Nephron progenitor cell (in vitro differentiated cells): ENCODE data around the gene EPS15.

Experiments
- DNase-seq: peaks from one replicate; pipeline ENCODE4 v3.0.0; 2021
- H3K27ac Mint-ChIP-seq: 2 replicates; pipeline ENCODE4 v1.8.0; 2021; ENCODE audit warnings: mild to moderate bottlenecking, moderate library complexity, mixed read lengths
- H3K27me3 Mint-ChIP-seq: 2 replicates; pipeline ENCODE4 v1.8.0; 2021; ENCODE audit warnings: mild to moderate bottlenecking, low read depth, mixed read lengths; ENCODE audit not compliant: poor library complexity
- H3K36me3 Mint-ChIP-seq: 2 replicates; pipeline ENCODE4 v1.8.0; 2021; ENCODE audit warnings: low read depth, mixed read lengths
- H3K4me1 Mint-ChIP-seq: 2 replicates; pipeline ENCODE4 v1.8.0; 2021; ENCODE audit warnings: mixed read lengths
- H3K4me3 Mint-ChIP-seq: 2 replicates; pipeline ENCODE4 v1.8.0; 2021; ENCODE audit warnings: mild to moderate bottlenecking, moderate library complexity, mixed read lengths
- H3K9me3 Mint-ChIP-seq: 2 replicates; pipeline ENCODE4 v1.8.0; 2021; ENCODE audit warnings: mild to moderate bottlenecking, moderate library complexity, mixed read lengths
- CTCF ChIP-seq: fragments of 200-600 bp; sonication (generic); IDR thresholded peaks from 2 replicates; pipeline ENCODE4 v1.5.0; 2021; ENCODE audit warnings: antibody characterized with exemption

The EPS15 gene

GRCh38 chr1:51422367-51423072 is 96.5 kb downstream of the EPS15 start:
- DNase-seq = no peak
- H3K27me3 Mint-ChIP-seq = no peaks in the 10 kb centered on the region
- H3K36me3 Mint-ChIP-seq = peaks cover 11% of the 10 kb centered on the region
- H3K4me1 Mint-ChIP-seq = peaks cover 36% of the 10 kb centered on the region
- H3K9me3 Mint-ChIP-seq = peaks cover 4% of the 10 kb centered on the region
- TF ChIP-seq CTCF = no peak
- H3K27ac Mint-ChIP-seq = no peak overlapping the region
- no peak overlapping the region for H3K4me3 Mint-ChIP-seq

- Mint-ChIP-seq H3K27ac (no peak overlapping the region), H3K4me3 (peak overlapping the region; percentile 78), H3K9me3 (no peaks in the 10 kb centered on the region), H3K36me3 (peaks cover 5% of the 10 kb centered on the region), H3K4me1 (peaks cover 36% of the 10 kb centered on the region), H3K27me3 (no peaks in the 10 kb centered on the region)
- no peak for DNase-seq
- TF ChIP-seq CTCF = no peak
Measured at GRCh38 chr1:51421964-51422363, 97.1 kb downstream of the EPS15 start.

- H3K4me3 Mint-ChIP-seq = peak overlapping the region; percentile 67
- no peak overlapping the region for H3K27ac Mint-ChIP-seq
- H3K27me3 Mint-ChIP-seq = no peaks in the 10 kb centered on the region
Measured at GRCh38 chr1:51420867-51421627, 98.0 kb downstream of the EPS15 start.

GRCh38 chr1:51418384-51418959 is 100.6 kb downstream of the EPS15 start:
- Mint-ChIP-seq H3K36me3 (peaks cover 10% of the 10 kb centered on the region), H3K4me3 (no peak overlapping the region), H3K9me3 (no peaks in the 10 kb centered on the region), H3K27me3 (no peaks in the 10 kb centered on the region), H3K27ac (peak overlapping the region; percentile 17), H3K4me1 (peaks cover 36% of the 10 kb centered on the region)
- DNase-seq = no peak
- TF ChIP-seq CTCF = no peak

More at GRCh38 chr1:51420867-51421627, 98.0 kb downstream of the EPS15 start:
- H3K36me3 Mint-ChIP-seq = peaks cover 7% of the 10 kb centered on the region
- H3K9me3 Mint-ChIP-seq = no peaks in the 10 kb centered on the region
- no peak for DNase-seq
- no peak for TF ChIP-seq CTCF
- H3K4me1 Mint-ChIP-seq = peaks cover 39% of the 10 kb centered on the region

- H3K36me3 Mint-ChIP-seq = peaks cover 15% of the 10 kb centered on the region
- no peak overlapping the region for H3K27ac Mint-ChIP-seq
- DNase-seq = no peak
- H3K27me3 Mint-ChIP-seq = no peaks in the 10 kb centered on the region
- H3K4me1 Mint-ChIP-seq = peaks cover 29% of the 10 kb centered on the region
- no peaks in the 10 kb centered on the region for H3K9me3 Mint-ChIP-seq
- H3K4me3 Mint-ChIP-seq = no peak overlapping the region
- TF ChIP-seq CTCF = no peak
Measured at GRCh38 chr1:51417496-51418383, 101.3 kb downstream of the EPS15 start.
